Calu3 (cell line): ENCODE results near the gene ABTB2. TPM values are rescaled to one million over a fixed set of nuclear protein-coding genes. Genes with fewer than 3 reads are reported as not detected.

ENCODE experiments used
- BruUV-seq: library from RNA; stranded (reverse); fragments of 400-500 nt; replicated peaks from 2 replicates; lab custom pipeline; 2021; lab: Mats Ljungman, UMichigan
- CTCF ChIA-PET: fragments of 300-600 bp; sonication (Branson Sonifier 250); formaldehyde crosslinking; loops from one replicate; lab custom pipeline; 2022; ENCODE audit warnings: antibody characterized with exemption; lab: Charles Lee
- DNase-seq: peaks from one replicate; pipeline ENCODE4 v3.0.0; 2022
- H3K27ac Mint-ChIP-seq: one replicate; pipeline ENCODE4 v1.8.0; 2022; ENCODE audit warnings: mixed read lengths; ENCODE audit not compliant: unreplicated experiment
- H3K27me3 Mint-ChIP-seq: one replicate; pipeline ENCODE4 v1.8.0; 2022; ENCODE audit warnings: mixed read lengths; ENCODE audit not compliant: unreplicated experiment
- H3K36me3 Mint-ChIP-seq: one replicate; pipeline ENCODE4 v1.8.0; 2022; ENCODE audit warnings: mild to moderate bottlenecking, moderate library complexity, mixed read lengths; ENCODE audit not compliant: insufficient read depth, unreplicated experiment
- H3K4me1 Mint-ChIP-seq: one replicate; pipeline ENCODE4 v1.8.0; 2022; ENCODE audit warnings: mild to moderate bottlenecking, low read depth, mixed read lengths; ENCODE audit not compliant: unreplicated experiment
- H3K4me3 Mint-ChIP-seq: one replicate; pipeline ENCODE4 v1.8.0; 2022; ENCODE audit warnings: mild to moderate bottlenecking, low read depth, moderate library complexity, mixed read lengths; ENCODE audit not compliant: unreplicated experiment
- H3K9me3 Mint-ChIP-seq: one replicate; pipeline ENCODE4 v1.8.0; 2022; ENCODE audit warnings: low read depth, mixed read lengths; ENCODE audit not compliant: unreplicated experiment
- CTCF ChIP-seq: fragments of 200-600 bp; IDR thresholded peaks from one replicate; pipeline ENCODE4 v1.8.0; 2022; ENCODE audit warnings: antibody characterized with exemption; ENCODE audit not compliant: unreplicated experiment
- intact Hi-C: fragments of 100-400 bp; cut with micrococcal nuclease; formaldehyde crosslinking; loops from one replicate; pipeline ENCODE4 v1.10.0; 2022; ENCODE audit not compliant: unreplicated experiment
- total RNA-seq: library from RNA; stranded (reverse); gene quantifications from 2 replicates; pipeline ENCODE4 v1.2.3, GENCODE V29; 2022

ABTB2 gene
- total RNA-seq, 1 experiment from 2014 or later = 24.8 TPM

DNA sequence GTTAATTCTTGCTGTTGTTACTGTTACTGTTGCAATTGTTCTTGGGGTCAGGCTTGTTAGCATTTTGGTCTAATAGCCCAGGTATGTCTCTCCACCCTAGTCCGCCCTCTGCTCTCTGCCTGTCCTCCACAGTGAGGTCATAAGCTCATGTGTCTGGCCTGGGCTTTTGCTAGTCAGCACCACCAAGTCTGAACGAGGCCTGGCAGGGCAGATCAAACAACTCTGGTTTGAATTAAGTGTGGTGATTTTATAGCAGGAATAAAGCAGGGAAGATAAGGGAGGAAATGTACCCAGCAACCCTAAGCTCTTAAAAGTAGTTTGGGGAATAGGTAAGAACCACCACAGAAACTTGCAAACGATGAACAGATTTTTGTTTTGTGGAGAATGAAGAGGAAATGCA, 98.7 kb downstream of the ABTB2 start:
- TF ChIP-seq CTCF = no peak
- H3K36me3 Mint-ChIP-seq = peaks cover 22% of the 10 kb centered on the region
- H3K27me3 Mint-ChIP-seq = no peaks in the 10 kb centered on the region
- CTCF ChIA-PET = interaction anchor here (0.7 kb wide), 1 partner anchor 25 kb away, joined by 3 read pairs; no protein-coding TSS in a partner anchor
- no peaks in the 10 kb centered on the region for H3K9me3 Mint-ChIP-seq
- no peak overlapping the region for H3K4me3 Mint-ChIP-seq
- BruUV-seq = no TSS peak
- H3K4me1 Mint-ChIP-seq = peaks cover 37% of the 10 kb centered on the region
- DNase-seq = no peak
- intact Hi-C loops = no loop called here
- H3K27ac Mint-ChIP-seq = no peak overlapping the region

GRCh38 chr11:34256626-34257025, 101.2 kb downstream of the ABTB2 start:
- intact Hi-C loops = no loop called here
- Mint-ChIP-seq H3K27ac (no peak overlapping the region), H3K4me3 (no peak overlapping the region), H3K36me3 (peaks cover 4% of the 10 kb centered on the region), H3K9me3 (no peaks in the 10 kb centered on the region), H3K4me1 (peaks cover 15% of the 10 kb centered on the region), H3K27me3 (no peaks in the 10 kb centered on the region)
- no peak for TF ChIP-seq CTCF
- DNase-seq = no peak
- CTCF ChIA-PET = no interaction called here
- no TSS peak for BruUV-seq

GRCh38 chr11:34256150-34256549, 101.7 kb downstream of the ABTB2 start:
- intact Hi-C loops = no loop called here
- Mint-ChIP-seq H3K27ac (no peak overlapping the region), H3K4me3 (no peak overlapping the region), H3K9me3 (no peaks in the 10 kb centered on the region), H3K27me3 (no peaks in the 10 kb centered on the region), H3K4me1 (peaks cover 17% of the 10 kb centered on the region), H3K36me3 (peaks cover 6% of the 10 kb centered on the region)
- BruUV-seq = no TSS peak
- no peak for DNase-seq
- TF ChIP-seq CTCF = no peak
- CTCF ChIA-PET = no interaction called here

DNA sequence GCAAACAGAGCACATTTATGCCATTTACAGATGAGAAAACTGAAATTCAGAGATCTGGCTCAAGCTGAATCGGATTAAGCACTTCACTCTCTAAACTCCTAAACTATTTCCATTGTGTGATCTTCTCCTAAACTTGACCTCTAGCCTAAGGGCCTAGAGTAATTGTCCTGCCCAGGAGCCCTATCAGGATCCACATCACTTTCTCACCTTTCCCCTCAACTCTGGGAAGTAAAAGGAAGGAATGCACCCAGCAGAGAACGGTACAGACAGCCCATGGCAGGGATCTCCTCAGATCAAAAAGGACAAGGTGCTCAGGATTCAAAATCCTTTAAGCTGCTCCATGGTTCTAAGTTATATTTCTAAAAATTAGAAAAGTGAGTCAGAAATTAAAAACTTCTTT, 102.7 kb downstream of the ABTB2 start:
- TF ChIP-seq CTCF = no peak
- no peak overlapping the region for H3K27ac Mint-ChIP-seq
- BruUV-seq = no TSS peak
- H3K4me1 Mint-ChIP-seq = peaks cover 28% of the 10 kb centered on the region
- no peak for DNase-seq
- H3K36me3 Mint-ChIP-seq = peaks cover 10% of the 10 kb centered on the region
- H3K27me3 Mint-ChIP-seq = no peaks in the 10 kb centered on the region
- CTCF ChIA-PET = interaction anchor here (0.7 kb wide), 1 partner anchor 32 kb away, joined by 3 read pairs; no protein-coding TSS in a partner anchor
- H3K9me3 Mint-ChIP-seq = no peaks in the 10 kb centered on the region
- intact Hi-C loops = no loop called here
- H3K4me3 Mint-ChIP-seq = no peak overlapping the region
